SW480 (cell line): ENCODE measurements around the gene UBE2G2.
A peak's percentile ranks its signal among the peaks of the same experiment; 100 is the strongest.
"Not testable (repeated sequence)": the region's sequence is repeated elsewhere in the genome, so short reads cannot be mapped to it uniquely, and the experiment has no call there.

Experiments
- DNase-seq: peaks from one replicate; pipeline ENCODE4 v3.0.0-alpha.2; 2016; ENCODE audit warnings: low spot score

The UBE2G2 gene

DNA sequence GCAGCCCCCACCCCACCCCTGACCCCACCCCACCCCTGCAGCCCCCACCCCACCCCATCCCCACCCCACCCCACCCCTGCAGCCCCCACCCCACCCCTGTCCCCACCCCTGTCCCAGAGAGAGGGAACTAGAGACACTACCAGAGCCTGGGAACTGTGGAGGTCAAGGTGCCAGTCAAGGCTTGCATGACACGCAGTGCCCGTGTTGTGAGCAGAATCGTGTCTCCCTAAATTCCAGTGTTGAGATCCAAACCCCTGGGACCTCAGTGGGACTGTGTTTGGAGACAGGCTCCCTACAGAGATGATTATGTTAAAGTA, 34.7 kb upstream of the UBE2G2 start:
- no peak for DNase-seq

DNA sequence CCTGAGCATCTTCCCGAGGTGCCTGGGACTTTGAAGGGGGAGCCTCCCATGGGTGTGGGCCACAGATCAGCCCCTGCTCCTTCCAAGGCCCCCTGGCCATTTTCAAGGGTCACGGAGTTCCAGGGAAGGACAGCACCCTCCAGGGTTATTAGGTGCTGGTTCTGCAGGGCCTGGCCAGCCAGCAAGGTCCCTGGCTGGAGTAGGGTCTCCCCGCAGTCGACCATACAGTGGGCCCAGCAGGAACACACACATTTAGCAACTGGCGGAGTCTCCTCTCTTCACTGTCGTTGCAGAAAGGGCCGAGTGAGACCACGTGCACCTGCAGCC, 34.0 kb upstream of the UBE2G2 start:
- no peak for DNase-seq

DNA sequence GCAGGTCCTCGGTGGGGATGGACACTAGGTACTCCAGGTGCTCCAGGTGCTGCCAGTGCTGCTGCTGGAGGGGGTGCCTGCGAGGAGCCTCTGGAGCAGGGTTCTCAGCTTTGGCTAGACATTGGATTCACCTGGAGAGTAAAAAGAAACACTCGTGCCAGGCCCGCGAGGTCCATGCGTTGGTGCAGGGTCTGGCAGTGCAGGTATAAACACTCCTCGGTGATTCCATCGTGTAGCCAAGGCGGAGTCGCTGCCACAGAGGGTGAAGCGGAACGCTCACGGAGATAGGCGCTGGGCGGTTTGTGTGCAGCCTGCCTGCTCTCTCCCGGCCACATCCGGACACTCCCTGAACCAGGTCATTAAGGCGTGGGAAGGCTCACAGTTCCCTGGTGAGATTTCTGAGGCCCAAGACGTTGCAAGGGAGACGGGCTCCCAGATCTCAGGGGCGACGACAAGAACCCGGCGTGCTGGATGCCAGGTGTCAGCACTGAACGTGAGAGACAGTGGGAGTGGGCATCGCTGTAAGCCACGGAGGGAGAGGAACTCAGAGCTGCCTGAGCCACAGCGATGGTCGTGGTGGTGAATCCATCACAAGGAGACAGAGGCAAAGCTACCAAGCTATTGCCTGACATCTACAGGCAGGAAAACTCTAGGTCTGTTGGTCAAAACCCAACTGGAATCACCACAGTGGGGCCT, 33.5 kb upstream of the UBE2G2 start:
- DNase-seq: peak; percentile 82

DNA sequence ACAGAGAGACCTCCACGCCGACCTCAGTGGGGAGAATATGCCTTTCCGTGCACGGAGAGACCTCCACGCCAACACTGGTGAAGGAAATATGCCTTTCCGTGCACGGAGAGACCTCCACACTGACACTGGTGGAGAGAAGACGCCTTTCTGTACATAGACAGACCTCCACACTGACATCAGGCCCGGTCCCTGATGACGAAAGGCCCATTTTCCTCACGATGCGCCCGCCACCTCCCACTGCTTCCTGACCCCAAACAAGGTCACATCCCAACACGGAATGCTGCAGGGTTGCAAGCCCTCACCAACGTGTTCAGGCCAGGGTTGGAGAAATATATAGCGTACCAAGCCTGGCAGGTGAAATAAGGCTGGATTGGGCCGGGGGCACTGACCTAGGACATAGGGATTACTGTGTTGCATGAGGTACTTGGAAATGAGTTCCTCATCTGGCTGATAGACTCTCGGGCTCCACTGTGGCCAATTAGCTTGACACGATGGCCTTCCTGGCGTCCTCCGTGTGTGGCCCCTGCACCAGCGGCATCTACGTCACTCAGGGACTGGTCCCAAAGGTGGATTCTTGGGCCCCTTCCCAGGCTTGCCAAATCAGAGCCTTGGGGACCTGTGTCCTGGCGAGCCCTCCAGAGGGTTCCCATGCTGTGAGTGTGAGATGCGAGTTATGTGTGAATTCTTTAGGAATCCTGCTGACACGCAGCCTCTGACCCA, 32.8 kb upstream of the UBE2G2 start:
- no peak for DNase-seq

DNA sequence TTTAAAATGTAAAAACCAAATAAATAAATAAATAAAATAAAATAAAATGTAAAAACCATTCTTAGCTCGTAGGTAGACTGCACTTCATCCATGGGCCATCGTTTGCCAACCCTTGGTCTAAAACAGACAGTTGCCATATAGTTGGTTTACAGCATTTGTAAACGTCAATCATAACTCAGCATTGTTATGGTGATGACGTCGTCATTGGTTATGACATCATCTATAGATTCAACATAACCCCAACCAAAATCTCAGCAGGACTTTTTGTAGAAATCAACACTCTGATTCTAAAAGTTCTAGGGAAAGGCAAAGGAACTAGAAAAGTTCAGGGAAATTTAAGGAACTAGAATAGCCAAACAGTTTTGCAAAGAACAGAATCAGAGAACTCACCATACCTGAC, 32.0 kb upstream of the UBE2G2 start:
- DNase-seq: no peak

DNA sequence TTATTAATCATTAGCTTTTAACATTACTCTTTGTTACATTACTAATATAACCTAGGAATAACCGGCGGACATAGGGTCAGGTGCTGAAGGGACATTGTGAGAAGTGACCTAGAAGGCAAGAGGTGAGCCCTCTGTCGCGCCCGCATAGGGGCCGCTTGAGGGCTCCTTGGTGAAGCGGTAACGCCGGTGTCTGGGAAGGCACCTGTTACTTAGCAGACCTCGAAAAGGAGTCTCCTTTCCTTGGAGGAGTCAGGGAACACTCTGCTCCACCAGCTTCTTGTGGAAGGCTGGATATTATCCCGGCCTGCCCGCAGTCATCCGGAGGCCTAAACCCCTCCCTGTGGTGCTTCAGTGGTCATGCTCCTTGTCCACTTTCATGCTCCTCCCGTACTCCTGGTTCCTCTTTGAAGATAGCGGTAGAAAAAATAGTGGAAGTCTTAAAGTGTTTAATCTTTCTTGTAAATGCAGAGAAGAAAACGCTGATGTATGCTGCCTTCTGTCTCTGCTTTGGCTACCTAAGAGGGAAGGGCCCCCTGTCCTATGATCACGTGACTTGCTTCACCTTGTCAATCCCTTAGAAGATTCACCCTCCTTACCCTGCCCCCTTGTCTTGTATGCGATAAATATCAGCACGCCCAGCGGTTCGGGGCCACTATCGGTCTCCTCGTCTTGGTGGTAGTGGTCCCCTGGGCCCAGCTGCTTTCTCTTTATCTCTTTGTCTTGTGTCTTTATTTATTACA, 31.1 kb upstream of the UBE2G2 start:
- DNase-seq: not testable (repeated sequence)

DNA sequence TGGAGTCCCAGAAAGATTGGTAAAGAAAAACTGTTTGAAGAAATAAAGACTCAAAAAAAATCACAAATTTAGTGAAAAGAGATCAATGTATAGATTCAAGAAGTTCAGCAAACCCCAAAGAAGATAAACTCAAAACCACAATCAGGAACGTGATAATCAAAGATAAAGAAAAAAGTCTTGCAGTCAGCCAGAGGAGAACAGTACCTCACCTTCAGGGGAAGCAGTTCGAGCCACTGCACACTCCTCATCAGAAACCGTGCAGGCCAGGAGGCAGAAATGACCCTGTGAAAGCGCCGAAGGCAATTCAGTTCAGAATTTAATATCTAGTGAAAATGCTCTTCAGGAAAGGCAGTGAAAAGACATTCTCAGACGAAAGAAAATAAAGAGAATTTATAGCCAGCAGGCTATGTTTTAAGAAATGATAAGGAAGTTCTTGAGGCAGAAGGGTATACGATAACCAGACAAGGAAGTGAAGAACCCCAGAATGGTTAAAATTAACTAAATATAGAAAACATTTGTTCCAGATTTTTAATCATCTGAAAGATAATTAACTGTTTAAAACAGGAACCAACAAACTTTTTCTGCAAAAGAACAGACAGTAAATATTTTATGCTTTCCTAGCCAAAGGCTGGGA, 29.7 kb upstream of the UBE2G2 start:
- DNase-seq: no peak

DNA sequence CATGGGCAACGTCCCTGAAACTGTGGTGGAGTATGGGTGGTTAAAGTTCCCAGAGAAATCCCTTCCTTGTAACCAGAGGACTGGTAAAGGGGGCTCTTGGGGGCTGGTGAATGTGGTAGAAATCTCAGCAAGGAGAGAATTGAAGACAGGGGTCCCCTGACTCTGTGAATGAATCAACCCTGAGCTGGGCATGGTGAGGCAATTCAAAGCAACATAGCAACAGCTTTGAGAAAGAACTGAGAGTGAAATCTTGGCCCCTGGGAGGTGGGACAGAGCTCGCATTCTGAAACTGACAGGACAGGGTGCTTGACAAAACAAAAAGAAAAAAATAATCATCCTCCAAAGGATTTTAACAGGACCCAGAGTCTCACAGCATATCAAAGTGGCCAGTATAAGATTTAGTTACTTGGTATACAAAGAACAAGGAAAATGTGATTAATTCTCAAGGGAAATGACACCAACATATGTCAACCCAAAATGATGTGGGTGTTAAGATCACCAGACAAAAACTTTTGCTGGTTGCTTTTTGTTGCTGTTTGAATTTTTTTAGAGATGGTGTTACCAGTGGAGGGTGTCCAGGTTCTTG, 28.0 kb upstream of the UBE2G2 start:
- DNase-seq: no peak

DNA sequence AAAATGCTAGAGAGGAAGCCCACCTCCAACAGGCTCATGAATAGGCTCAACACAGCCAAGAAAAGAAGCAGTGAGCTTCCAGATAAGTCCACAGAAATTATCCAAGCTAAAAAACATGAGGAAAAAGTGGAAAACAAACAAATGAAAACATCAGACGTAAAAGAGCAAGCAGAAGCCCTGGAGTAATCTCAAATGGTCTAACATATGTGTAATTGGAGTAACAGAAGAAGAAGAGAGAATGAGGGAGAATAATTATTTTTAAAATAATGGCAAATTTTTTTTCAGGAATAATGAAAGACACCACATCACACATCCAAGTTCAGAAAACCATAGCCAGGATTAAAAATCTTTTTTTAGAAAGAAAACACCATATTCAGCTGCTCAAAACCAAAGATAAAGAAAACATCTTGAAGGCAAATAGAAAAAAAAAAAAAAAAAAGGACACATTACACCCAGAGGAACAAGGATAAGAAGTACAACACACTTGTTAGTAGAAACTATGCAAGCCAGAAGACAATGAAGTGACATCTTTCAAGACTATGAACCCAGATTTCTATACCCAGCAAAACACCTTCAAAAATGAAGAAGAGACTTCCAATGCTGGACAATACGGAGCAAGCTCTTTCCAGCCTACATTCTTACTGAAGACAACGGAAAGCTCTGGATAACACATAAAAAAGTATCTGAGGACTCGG, 26.9 kb upstream of the UBE2G2 start:
- no peak for DNase-seq

DNA sequence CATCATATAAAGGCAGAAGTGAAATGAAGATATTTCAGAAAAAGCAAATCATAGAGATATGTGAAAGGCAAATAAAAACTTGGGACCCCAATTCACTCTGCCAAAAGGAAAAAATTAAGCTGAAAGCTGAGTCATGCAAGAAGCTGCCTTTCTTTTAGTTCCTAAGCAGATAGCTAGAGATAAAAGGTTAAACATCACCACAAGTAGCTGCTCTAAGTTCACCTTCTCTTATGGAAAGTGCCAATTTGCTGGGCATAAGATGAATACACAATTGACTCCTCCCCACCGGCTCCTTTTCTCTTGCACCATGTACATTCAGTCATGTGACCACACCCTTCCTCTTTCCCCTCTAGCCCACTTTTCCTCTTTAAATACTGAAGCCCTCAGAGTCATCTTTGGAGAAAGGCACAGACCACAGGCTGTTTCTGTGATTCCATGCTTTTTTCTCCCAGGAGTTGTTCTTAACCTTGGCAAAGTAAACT, 21.6 kb upstream of the UBE2G2 start:
- DNase-seq: no peak

DNA sequence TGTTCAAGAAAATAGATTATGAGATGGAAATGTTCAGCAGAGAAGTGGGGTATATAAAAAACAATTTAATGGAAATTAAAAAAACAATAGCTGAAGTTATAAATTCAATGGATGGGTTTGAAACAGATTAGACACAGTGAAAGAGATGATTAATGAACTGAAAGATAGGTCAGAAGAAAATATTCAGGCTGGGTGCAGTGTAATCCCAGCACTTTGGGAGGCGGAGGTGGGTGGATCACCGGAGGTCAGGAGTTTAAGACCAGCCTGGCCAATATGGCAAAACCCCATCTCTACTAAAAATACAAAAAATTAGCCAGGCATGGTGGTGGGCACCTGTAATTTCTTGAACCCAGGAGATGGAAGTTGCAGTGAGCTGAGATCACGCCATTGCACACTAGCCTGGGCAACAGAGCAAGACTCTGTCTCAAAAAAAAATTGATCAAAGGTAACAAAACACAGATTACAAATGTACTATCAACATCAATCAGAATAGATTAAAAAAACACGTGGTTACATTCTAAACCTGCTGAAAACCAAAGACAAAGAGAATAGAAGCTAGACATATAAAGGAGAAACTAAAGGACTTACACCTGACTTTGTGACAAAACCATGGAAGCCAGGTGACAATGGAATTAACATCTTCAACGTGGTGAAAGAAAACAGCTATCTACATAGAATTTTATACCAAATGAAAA, 21.0 kb upstream of the UBE2G2 start:
- peak; percentile 44 for DNase-seq

DNA sequence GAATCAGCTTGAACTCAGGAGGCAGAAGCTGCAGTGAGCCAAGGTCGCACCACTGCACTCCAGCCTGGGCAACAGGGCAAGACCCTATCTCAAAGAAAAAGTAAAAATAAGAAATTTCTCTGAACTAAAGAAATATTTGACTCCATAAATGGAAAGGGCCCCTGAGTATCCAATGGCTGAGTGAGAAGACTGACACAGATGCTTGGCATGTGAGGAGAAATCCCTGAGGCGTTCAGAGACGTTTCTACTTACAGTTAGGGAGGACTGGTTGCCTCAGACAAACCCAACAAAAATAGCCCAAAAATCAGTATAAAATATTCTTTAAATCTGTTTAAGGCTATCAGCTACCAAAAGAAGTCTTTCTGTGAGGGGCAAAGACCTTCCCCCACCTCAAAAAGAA, 19.2 kb upstream of the UBE2G2 start:
- DNase-seq: no peak

DNA sequence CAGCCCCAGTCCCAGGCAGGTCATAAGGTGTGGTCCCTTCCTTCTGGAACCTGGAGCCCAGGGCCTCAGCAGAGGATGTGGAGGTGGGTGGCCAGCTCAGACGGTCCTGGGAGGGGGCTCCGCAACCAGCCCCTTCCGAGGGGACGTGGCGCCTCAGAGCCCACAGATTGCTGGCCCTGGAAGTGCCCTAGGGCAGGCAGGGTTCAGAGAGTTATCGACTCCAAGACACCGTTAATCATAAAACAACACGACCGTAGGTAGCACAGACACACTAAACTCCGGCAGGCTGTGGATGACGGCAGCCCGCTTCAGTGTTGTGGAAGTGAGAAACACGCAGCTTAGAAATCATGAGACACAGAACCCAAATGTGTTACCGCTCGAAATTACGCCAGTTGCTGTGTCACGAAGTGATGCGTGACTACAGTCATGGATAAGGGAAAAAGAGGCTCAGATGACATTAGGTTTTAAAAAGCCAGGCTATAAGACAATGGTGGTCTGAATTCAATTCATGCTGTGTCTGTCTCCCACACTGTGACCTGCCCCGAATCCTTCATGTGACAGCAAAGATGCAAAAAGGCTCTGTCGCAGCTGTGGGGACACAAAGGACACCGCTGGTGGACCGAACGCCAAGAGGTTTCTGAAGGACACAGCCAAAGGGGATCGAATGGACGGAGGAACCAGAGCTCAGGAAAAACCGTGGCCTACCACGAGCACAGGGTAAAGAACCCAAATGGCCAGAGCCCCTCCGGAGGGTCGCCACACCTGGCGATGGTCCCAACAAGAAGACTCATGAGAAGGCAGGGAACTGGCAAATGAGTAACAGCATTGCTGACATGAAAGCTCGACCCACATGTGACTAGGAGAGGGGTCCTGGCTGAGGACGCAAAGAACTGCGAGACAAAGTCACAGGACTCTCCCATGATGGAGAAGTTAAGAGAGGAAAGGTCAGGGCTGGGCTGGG, 17.9 kb upstream of the UBE2G2 start:
- no peak for DNase-seq

DNA sequence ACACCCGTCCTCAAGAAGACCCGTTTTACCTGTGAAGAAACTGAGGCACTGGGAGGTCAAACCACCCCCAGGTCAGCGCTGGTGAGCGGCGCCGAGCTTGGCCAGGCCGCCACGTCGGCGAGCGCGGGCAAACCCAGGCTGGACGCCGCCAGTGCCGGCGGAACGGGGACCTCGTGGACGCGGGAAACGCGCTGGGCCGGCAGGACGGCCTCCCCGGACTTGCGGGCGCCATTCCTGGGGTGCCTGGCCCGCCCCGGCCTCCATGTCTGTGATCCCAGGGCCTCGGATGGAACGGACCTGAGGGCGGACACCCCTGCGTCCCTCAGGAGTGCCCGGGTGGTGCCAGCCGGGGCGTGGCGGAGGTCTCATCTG, 17.0 kb upstream of the UBE2G2 start:
- no peak for DNase-seq

DNA sequence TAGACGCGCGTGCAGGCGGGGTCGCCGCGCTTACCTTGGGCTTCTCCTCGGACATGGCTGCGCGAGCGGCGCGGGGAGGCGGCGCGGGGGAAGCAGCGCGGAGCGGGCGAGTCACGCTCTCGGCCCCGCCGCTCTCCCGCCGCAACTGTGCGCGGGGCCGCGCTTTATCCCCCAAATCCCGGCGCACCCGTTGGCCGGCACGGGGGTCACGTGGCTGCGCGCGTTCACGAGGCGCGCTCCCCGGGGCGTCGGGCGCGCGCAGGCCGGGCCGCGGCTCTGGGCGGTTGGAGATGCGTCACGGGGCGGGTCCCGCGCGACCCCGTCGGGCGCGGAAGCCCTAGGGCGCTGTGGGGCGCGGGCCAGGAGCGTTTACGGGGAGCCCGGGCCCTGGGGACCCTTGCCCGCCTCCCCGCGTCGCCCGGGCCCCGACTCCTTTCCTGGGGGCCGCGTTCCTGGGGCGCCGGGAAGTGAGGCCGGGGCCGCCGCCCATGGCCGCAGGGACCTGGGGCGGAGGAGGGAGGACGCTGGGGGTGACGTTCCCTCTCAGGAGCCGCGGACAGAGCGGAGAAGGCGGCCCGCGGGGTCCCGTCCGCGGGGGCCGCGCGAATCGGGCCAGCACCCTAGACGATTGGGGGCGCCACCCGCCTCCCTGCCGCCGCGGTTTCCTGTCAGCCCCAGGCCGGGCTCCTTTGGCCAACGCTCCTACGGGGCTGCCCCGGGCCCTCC, 16.5 kb upstream of the UBE2G2 start, which contains the start of gene SUMO3:
TSS of gene SUMO3 (minus strand) at position 149 of the 726 bp plus-strand sequence. CDS start at position 55, 94 bp downstream.
- DNase-seq: peak; percentile 61

DNA sequence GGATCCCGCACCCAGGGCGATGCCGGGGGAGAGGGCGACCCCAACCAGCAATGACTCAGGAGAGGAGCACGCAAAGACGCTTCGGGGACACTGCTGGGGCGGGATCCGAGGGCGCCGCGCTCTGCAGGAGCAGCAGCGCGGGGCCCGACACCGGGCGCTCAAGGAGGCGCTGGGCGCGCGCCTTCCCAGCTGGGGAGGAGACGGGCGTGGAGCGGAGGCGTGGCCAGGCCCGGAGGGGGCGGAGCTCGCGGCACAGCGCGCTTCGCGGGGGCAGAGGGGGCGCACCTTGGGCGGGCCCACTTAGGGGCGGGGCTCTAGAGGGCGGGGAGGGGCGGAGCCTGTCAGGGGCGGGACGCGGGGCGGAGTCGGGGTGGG, 15.9 kb upstream of the UBE2G2 start:
- DNase-seq: peak; percentile 79

DNA sequence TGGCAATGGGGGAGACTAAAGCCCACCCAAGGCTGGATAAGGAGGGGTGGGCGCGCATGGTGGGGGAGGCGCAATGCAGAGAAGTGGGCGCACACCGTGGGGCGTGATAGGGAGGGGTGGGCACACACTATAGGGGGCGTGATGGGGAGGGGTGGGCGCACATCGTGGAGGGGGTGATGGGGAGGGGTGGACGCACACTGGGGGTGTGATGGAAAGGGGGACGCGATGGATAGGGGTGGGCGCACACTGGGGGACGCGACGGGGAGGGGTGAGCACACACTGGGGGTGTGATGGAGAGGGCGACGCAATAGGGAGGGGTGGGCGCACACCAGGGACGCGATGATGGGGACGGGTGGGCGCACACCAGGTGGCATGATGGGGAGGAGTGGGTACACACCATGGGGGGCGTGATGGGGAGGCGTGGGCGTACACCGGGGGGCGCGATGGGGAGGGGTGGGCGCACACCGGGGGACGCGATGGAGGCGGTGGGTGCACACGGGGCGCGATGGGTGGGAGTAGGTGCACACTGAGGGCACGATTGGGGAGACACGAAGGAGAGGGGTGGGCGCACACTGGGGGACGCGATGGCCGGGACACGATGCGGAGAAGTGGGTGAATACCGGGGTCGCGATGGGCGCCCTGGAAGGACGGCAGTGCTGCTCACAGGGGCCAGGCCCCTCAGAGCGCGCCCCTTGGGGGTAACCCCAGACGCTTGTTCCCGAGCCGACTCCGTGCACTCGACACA, 15.3 kb upstream of the UBE2G2 start:
- no peak for DNase-seq

DNA sequence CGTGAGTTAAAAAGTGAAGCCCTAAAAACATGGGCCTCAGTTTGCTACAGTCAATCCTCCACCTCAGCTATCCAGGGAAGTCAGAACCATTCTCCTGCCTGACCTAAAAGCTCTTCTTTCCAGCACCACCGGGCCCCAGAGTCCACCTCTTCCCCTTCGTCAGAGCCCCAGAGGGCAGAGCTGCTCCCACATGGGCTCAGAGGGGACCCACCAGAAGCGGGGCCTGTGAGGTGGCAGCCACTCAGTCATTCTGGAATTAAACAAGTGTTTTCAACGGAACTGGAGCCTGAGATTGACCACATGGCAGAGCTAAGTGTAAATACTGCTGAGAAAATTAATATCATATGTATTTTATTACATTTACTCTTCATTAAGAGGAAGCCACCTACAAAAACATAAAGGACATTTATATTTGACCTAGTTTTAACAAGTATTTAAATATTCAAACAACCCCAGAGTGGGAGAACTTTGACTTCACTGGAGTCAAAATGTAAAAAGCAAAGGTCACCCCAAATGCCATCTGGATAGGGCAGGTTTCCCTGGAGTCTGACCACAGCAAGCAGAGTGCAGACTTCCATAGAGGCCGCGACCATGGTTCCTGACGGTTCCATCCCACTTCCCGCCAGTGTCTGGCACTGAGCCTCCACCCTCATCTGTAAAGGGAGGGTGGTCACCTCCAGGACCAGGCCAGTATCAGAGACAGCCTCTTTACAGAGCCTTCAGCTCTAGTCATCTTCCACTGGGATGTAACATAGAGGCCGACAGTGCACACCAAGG, 14.4 kb upstream of the UBE2G2 start:
- DNase-seq: no peak
